ENCODE data around the gene CLGN.
"Not testable (repeated sequence)": the region's sequence is repeated elsewhere in the genome, so short reads cannot be mapped to it uniquely, and the experiment has no call there.

The CLGN gene

GRCh38 chr4:140427919-140428471, 547 bp upstream of the CLGN start:
- Histone ChIP-seq H3K27ac (ENCODE audit: low read depth, low read length) (no peak overlapping the region), H3K4me1 (ENCODE audit: control insufficient read depth, insufficient read depth, low read length) (peaks cover 3% of the 10 kb centered on the region), H3K36me3 (ENCODE audit: control insufficient read depth, insufficient read depth, low read length) (no peaks in the 10 kb centered on the region), H3K4me3 (ENCODE audit: low read length) (peak overlapping the region; percentile 80), H3K27me3 (ENCODE audit: control insufficient read depth, insufficient read depth, low read length) (no peaks in the 10 kb centered on the region), H3K9ac (ENCODE audit: low read length) (no peak overlapping the region)

GRCh38 chr4:140426610-140427105, 790 bp downstream of the CLGN start:
- H3K4me1 ChIP-seq (ENCODE audit: control insufficient read depth, insufficient read depth, low read length): peaks cover 3% of the 10 kb centered on the region
- H3K27ac ChIP-seq (ENCODE audit: low read depth, low read length): no peak overlapping the region
- H3K36me3 ChIP-seq (ENCODE audit: control insufficient read depth, insufficient read depth, low read length): no peaks in the 10 kb centered on the region
- H3K27me3 ChIP-seq (ENCODE audit: control insufficient read depth, insufficient read depth, low read length): no peaks in the 10 kb centered on the region
- peak overlapping the region; percentile 80 for H3K4me3 ChIP-seq (ENCODE audit: low read length)
- H3K9ac ChIP-seq (ENCODE audit: low read length): no peak overlapping the region

- no peak overlapping the region for H3K9ac ChIP-seq (ENCODE audit: low read length)
- H3K4me1 ChIP-seq (ENCODE audit: control insufficient read depth, insufficient read depth, low read length): peaks cover 3% of the 10 kb centered on the region
- no peaks in the 10 kb centered on the region for H3K36me3 ChIP-seq (ENCODE audit: control insufficient read depth, insufficient read depth, low read length)
- no peak overlapping the region for H3K27ac ChIP-seq (ENCODE audit: low read depth, low read length)
- no peak overlapping the region for H3K4me3 ChIP-seq (ENCODE audit: low read length)
- no peaks in the 10 kb centered on the region for H3K27me3 ChIP-seq (ENCODE audit: control insufficient read depth, insufficient read depth, low read length)
These were observed 4.3 kb downstream of the CLGN start for GRCh38 chr4:140423106-140423505.

- not testable (repeated sequence) for H3K36me3 ChIP-seq (ENCODE audit: control insufficient read depth, insufficient read depth, low read length); H3K4me3 ChIP-seq (ENCODE audit: low read length); H3K4me1 ChIP-seq (ENCODE audit: control insufficient read depth, insufficient read depth, low read length); H3K27me3 ChIP-seq (ENCODE audit: control insufficient read depth, insufficient read depth, low read length); H3K9ac ChIP-seq (ENCODE audit: low read length); H3K27ac ChIP-seq (ENCODE audit: low read depth, low read length)
These were observed 14.1 kb downstream of the CLGN start for GRCh38 chr4:140413130-140413969.

GRCh38 chr4:140408974-140409373, 18.5 kb downstream of the CLGN start:
- H3K36me3 ChIP-seq (ENCODE audit: control insufficient read depth, insufficient read depth, low read length): no peaks in the 10 kb centered on the region
- no peak overlapping the region for H3K27ac ChIP-seq (ENCODE audit: low read depth, low read length)
- H3K27me3 ChIP-seq (ENCODE audit: control insufficient read depth, insufficient read depth, low read length): no peaks in the 10 kb centered on the region
- H3K4me3 ChIP-seq (ENCODE audit: low read length): no peak overlapping the region
- no peaks in the 10 kb centered on the region for H3K4me1 ChIP-seq (ENCODE audit: control insufficient read depth, insufficient read depth, low read length)
- no peak overlapping the region for H3K9ac ChIP-seq (ENCODE audit: low read length)

GRCh38 chr4:140406292-140406691, 21.2 kb downstream of the CLGN start:
- H3K36me3 ChIP-seq (ENCODE audit: control insufficient read depth, insufficient read depth, low read length): no peaks in the 10 kb centered on the region
- no peaks in the 10 kb centered on the region for H3K27me3 ChIP-seq (ENCODE audit: control insufficient read depth, insufficient read depth, low read length)
- no peak overlapping the region for H3K4me3 ChIP-seq (ENCODE audit: low read length)
- no peak overlapping the region for H3K9ac ChIP-seq (ENCODE audit: low read length)
- H3K4me1 ChIP-seq (ENCODE audit: control insufficient read depth, insufficient read depth, low read length): no peaks in the 10 kb centered on the region
- no peak overlapping the region for H3K27ac ChIP-seq (ENCODE audit: low read depth, low read length)

- Histone ChIP-seq H3K4me1 (ENCODE audit: control insufficient read depth, insufficient read depth, low read length) (no peaks in the 10 kb centered on the region), H3K4me3 (ENCODE audit: low read length) (no peak overlapping the region), H3K9ac (ENCODE audit: low read length) (no peak overlapping the region), H3K27me3 (ENCODE audit: control insufficient read depth, insufficient read depth, low read length) (no peaks in the 10 kb centered on the region), H3K27ac (ENCODE audit: low read depth, low read length) (no peak overlapping the region), H3K36me3 (ENCODE audit: control insufficient read depth, insufficient read depth, low read length) (no peaks in the 10 kb centered on the region)
These were observed 27.3 kb downstream of the CLGN start for GRCh38 chr4:140400111-140400510.

- H3K4me1 ChIP-seq (ENCODE audit: control insufficient read depth, insufficient read depth, low read length): no peaks in the 10 kb centered on the region
- H3K27ac ChIP-seq (ENCODE audit: low read depth, low read length): no peak overlapping the region
- H3K27me3 ChIP-seq (ENCODE audit: control insufficient read depth, insufficient read depth, low read length): no peaks in the 10 kb centered on the region
- no peak overlapping the region for H3K4me3 ChIP-seq (ENCODE audit: low read length)
- H3K36me3 ChIP-seq (ENCODE audit: control insufficient read depth, insufficient read depth, low read length): no peaks in the 10 kb centered on the region
- H3K9ac ChIP-seq (ENCODE audit: low read length): no peak overlapping the region
These were observed 31.8 kb downstream of the CLGN start for GRCh38 chr4:140395668-140396067.

- Histone ChIP-seq H3K27ac (ENCODE audit: low read depth, low read length) (no peak overlapping the region), H3K27me3 (ENCODE audit: control insufficient read depth, insufficient read depth, low read length) (no peaks in the 10 kb centered on the region)
These were observed 39.4 kb downstream of the CLGN start for GRCh38 chr4:140388015-140388414.

GRCh38 chr4:140382732-140383131, 44.7 kb downstream of the CLGN start:
- H3K27ac ChIP-seq (ENCODE audit: low read depth, low read length): no peak overlapping the region
- no peaks in the 10 kb centered on the region for H3K36me3 ChIP-seq (ENCODE audit: control insufficient read depth, insufficient read depth, low read length)
- H3K9ac ChIP-seq (ENCODE audit: low read length): no peak overlapping the region
- no peaks in the 10 kb centered on the region for H3K4me1 ChIP-seq (ENCODE audit: control insufficient read depth, insufficient read depth, low read length)
- H3K4me3 ChIP-seq (ENCODE audit: low read length): no peak overlapping the region
- H3K27me3 ChIP-seq (ENCODE audit: control insufficient read depth, insufficient read depth, low read length): no peaks in the 10 kb centered on the region

More at GRCh38 chr4:140388015-140388414, 39.4 kb downstream of the CLGN start:
- Histone ChIP-seq H3K4me1 (ENCODE audit: control insufficient read depth, insufficient read depth, low read length) (no peaks in the 10 kb centered on the region), H3K4me3 (ENCODE audit: low read length) (no peak overlapping the region), H3K36me3 (ENCODE audit: control insufficient read depth, insufficient read depth, low read length) (no peaks in the 10 kb centered on the region), H3K9ac (ENCODE audit: low read length) (no peak overlapping the region)

GRCh38 chr4:140374130-140374477, 53.3 kb downstream of the CLGN start:
- H3K4me1 ChIP-seq (ENCODE audit: control insufficient read depth, insufficient read depth, low read length): peaks cover 9% of the 10 kb centered on the region
- H3K4me3 ChIP-seq (ENCODE audit: low read length): peak overlapping the region; percentile 88
- H3K27me3 ChIP-seq (ENCODE audit: control insufficient read depth, insufficient read depth, low read length): no peaks in the 10 kb centered on the region
- H3K36me3 ChIP-seq (ENCODE audit: control insufficient read depth, insufficient read depth, low read length): no peaks in the 10 kb centered on the region
- H3K9ac ChIP-seq (ENCODE audit: low read length): peak overlapping the region; percentile 39
- H3K27ac ChIP-seq (ENCODE audit: low read depth, low read length): peak overlapping the region; percentile 88

- Histone ChIP-seq H3K36me3 (ENCODE audit: control insufficient read depth, insufficient read depth, low read length) (no peaks in the 10 kb centered on the region), H3K9ac (ENCODE audit: low read length) (peak within 1 kb of the TSS; percentile 56)
These were observed 53.9 kb downstream of the CLGN start, which contains the start of gene SCOC for GRCh38 chr4:140373328-140374129. TSS of gene SCOC (plus strand) at chr4:140373646. CDS start at chr4:140379171, 5,525 bp downstream.

More at GRCh38 chr4:140373328-140374129, 53.9 kb downstream of the CLGN start, which contains the start of gene SCOC:
- Histone ChIP-seq H3K27me3 (ENCODE audit: control insufficient read depth, insufficient read depth, low read length) (no peaks in the 10 kb centered on the region), H3K27ac (ENCODE audit: low read depth, low read length) (peak within 1 kb of the TSS; percentile 88), H3K4me3 (ENCODE audit: low read length) (peak within 1 kb of the TSS; percentile 88), H3K4me1 (ENCODE audit: control insufficient read depth, insufficient read depth, low read length) (peaks cover 9% of the 10 kb centered on the region)

All from rectal smooth muscle tissue (tissue), 1 donor.